Gastroesophageal sphincter (tissue), 4 donors: ENCODE measurements around the gene PACRG. TPM values are rescaled to one million over a fixed set of nuclear protein-coding genes. Genes with fewer than 3 reads are reported as not detected.

Source experiments
- ATAC-seq: fragments of 150-250 bp; one replicate; pipeline ENCODE4 v1.9.1; 2016; ENCODE audit warnings: mild to moderate bottlenecking, moderate library complexity
- H3K27ac ChIP-seq, 4 donors: fragments of 200-600 bp; sonication (generic) in 3 of 4; 1 replicate in 3 of 4; 2 replicates in 1 of 4; pipeline ENCODE4 v1.5.1; 2016 to 2019
- H3K27me3 ChIP-seq: fragments of 200-600 bp; sonication (generic); one replicate; pipeline ENCODE4 v1.5.1; 2019
- H3K36me3 ChIP-seq, 2 donors: fragments of 200-600 bp; sonication (generic); one replicate each; pipeline ENCODE4 v1.5.1; 2019; ENCODE audit warnings: control low read depth in 1 of 2
- H3K4me1 ChIP-seq, 3 donors: fragments of 200-600 bp; sonication (generic); 1 replicate in 2 of 3; 2 replicates in 1 of 3; pipeline ENCODE4 v1.5.1; 2016 to 2019; ENCODE audit warnings: control low read depth in 2 of 3
- H3K4me3 ChIP-seq, 2 donors: fragments of 200-600 bp; sonication (generic); one replicate each; pipeline ENCODE4 v1.5.1; 2019; ENCODE audit warnings: mild to moderate bottlenecking in 1 of 2, moderate library complexity in 1 of 2
- H3K9me3 ChIP-seq, 3 donors: fragments of 200-600 bp; sonication (generic); one replicate each; pipeline ENCODE4 v1.5.1; 2017 to 2019; ENCODE audit warnings: control low read depth in 2 of 3
- EP300 ChIP-seq: sonication (generic); formaldehyde crosslinking; IDR thresholded peaks from one replicate; pipeline ENCODE4 v1.6.1; 2017; ENCODE audit warnings: antibody characterized with exemption, mild to moderate bottlenecking
- POLR2A ChIP-seq, 2 donors: fragments of 450-650 bp; IDR thresholded peaks; one replicate each; pipeline ENCODE4 v1.6.1; 2017; ENCODE audit warnings: antibody characterized with exemption in 2 of 2, mild to moderate bottlenecking in 2 of 2, moderate library complexity in 1 of 2
- POLR2AphosphoS5 ChIP-seq: sonication (generic); formaldehyde crosslinking; IDR thresholded peaks from one replicate; pipeline ENCODE4 v1.6.1; 2017; ENCODE audit warnings: antibody characterized with exemption
- WGBS, 2 donors: methylation state at CpG; one replicate each; pipeline ENCODE4 v1.1.5; 2018; ENCODE audit warnings: low coverage in 1 of 2; 5-methylcytosine and 5-hydroxymethylcytosine counted together
- total RNA-seq, 4 donors: library from RNA; depleted of rRNA; stranded (reverse); fragments of >200 nt; gene quantifications; one replicate each; pipeline ENCODE4 v1.1.0, GENCODE V29; 2016
- TF ChIP-seq, protein P1 (sequence below), 4 experiments: fragments of 200-600 bp in 2 of 4; fragments of 450-650 bp in 2 of 4; sonication (generic) in 1 of 4; IDR thresholded peaks; one replicate each; pipeline ENCODE4 v1.5.1; 2017 to 2019; ENCODE audit warnings: antibody characterized with exemption in 4 of 4, mild to moderate bottlenecking in 2 of 4, moderate library complexity in 2 of 4

PACRG gene
- total RNA-seq, 4 donors from 2014 or later, result 1.0 to 7.0 TPM; not detected in 2

DNA sequence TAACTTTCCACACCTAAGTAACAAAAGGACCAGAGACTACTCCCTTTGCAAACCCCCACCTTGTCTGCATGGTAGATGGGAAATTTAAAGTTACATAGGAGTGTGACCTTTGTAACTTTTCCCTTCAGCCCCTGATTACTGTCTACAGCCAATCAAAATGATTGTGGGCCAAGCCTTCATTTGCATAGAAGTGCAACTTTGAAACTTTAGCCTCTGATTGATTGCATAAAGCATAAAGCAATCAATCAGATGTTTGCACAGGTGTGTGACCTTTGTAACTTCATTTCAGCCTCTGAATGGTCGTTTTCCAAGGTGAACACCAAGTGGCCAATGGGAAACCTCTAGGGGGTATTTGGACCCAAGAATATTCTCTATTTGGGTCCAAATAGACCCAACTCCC is 46.3 kb upstream of the PACRG start:
- Histone ChIP-seq H3K9me3 (no peaks in the 10 kb centered on the region), H3K4me1 (peaks cover 2 to 8% (median 4%) of the 10 kb centered on the region in 3 donors), H3K4me3 (no peak overlapping the region), H3K27me3 (no peaks in the 10 kb centered on the region), H3K36me3 (no peaks in the 10 kb centered on the region), H3K27ac (no peak overlapping the region)
- TF ChIP-seq EP300, result no peak
- no peak for TF ChIP-seq POLR2AphosphoS5
- no peak for TF ChIP-seq POLR2A (IDR thresholded peaks at IDR 0.05)
- TF ChIP-seq, protein P1, sequence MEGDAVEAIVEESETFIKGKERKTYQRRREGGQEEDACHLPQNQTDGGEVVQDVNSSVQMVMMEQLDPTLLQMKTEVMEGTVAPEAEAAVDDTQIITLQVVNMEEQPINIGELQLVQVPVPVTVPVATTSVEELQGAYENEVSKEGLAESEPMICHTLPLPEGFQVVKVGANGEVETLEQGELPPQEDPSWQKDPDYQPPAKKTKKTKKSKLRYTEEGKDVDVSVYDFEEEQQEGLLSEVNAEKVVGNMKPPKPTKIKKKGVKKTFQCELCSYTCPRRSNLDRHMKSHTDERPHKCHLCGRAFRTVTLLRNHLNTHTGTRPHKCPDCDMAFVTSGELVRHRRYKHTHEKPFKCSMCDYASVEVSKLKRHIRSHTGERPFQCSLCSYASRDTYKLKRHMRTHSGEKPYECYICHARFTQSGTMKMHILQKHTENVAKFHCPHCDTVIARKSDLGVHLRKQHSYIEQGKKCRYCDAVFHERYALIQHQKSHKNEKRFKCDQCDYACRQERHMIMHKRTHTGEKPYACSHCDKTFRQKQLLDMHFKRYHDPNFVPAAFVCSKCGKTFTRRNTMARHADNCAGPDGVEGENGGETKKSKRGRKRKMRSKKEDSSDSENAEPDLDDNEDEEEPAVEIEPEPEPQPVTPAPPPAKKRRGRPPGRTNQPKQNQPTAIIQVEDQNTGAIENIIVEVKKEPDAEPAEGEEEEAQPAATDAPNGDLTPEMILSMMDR (IDR thresholded peaks at IDR 0.05), result no peak
- no peak for ATAC-seq
- WGBS, 2 donors, result 100% methylated on average over 1 of the region's 1 CpG

DNA sequence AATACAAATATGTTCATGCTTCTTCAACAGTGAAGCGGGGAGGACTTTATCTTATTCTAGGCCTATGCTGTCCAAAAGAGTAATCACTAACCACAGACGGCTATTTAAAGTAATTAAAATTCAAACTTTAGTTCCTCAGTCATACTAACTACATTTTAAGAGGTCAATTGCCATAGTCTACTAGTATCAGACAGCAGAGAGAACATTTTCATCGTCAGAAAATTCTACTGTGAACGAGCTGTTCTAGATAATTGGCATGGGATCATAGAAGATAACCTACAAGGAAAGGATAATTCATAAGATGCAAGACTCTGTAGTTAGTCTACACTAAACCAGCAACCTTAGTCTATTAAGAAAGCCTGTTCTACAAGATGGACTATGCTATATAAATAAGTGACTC is 44.6 kb upstream of the PACRG start:
- H3K4me1 ChIP-seq, result peaks cover 2 to 8% (median 4%) of the 10 kb centered on the region in 3 donors
- WGBS, 2 donors, result 54 to 55% methylated on average over 4 of the region's 4 CpGs
- H3K27ac ChIP-seq, result no peak overlapping the region
- no peaks in the 10 kb centered on the region for H3K9me3 ChIP-seq
- no peaks in the 10 kb centered on the region for H3K27me3 ChIP-seq
- TF ChIP-seq POLR2A (IDR thresholded peaks at IDR 0.05), result no peak
- TF ChIP-seq EP300, result no peak
- no peak for TF ChIP-seq POLR2AphosphoS5
- no peaks in the 10 kb centered on the region for H3K36me3 ChIP-seq
- ATAC-seq, result no peak
- H3K4me3 ChIP-seq, result no peak overlapping the region

DNA sequence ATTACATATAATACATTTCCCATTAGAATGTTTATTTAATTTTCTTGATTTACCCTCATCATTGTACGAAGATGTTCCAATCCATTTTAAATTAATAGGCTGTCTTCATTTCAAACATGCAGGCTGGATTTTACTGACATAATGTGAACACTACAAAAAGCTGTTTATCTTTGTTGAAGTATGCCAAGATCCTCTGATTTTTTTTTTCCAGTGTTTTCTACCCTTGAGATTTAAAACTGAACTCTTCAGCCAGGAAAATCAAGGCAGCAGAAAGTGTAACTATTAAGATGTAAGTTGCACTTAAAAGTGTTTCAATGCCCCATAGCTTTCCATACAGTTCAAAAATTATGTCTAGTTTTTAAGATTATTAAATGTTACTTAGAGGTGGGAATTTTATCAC is 43.7 kb upstream of the PACRG start:
- Histone ChIP-seq H3K27ac (no peak overlapping the region), H3K4me1 (peaks cover 2 to 8% (median 4%) of the 10 kb centered on the region in 3 donors), H3K9me3 (no peaks in the 10 kb centered on the region), H3K4me3 (no peak overlapping the region), H3K27me3 (no peaks in the 10 kb centered on the region), H3K36me3 (no peaks in the 10 kb centered on the region)
- 23 to 31% methylated on average over 1 of the region's 1 CpG for WGBS, 2 donors
- ATAC-seq, result no peak
- TF ChIP-seq, protein P1 (IDR thresholded peaks at IDR 0.05), result no peak
- TF ChIP-seq POLR2A (IDR thresholded peaks at IDR 0.05) (no peak), POLR2AphosphoS5 (no peak)

DNA sequence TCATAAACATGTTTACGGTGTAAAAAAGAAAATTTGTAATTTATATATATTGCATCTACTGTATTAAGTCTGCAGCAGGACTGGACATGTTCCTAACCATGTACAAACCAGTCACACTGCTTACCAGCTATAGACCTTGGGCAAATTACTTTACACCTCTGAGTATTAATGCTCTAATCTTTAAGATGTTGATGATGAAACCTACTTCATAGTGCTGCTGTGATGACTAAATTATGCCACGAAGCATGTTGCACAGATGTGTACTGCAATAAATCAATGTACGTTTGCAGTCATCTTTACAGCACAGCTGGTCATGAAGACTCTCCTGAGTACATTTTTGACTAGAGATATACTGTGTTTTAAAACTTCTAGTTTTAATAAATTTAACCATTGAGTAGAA is 42.8 kb upstream of the PACRG start:
- Histone ChIP-seq H3K27me3 (no peaks in the 10 kb centered on the region), H3K4me1 (peaks cover 2 to 8% (median 4%) of the 10 kb centered on the region in 3 donors), H3K9me3 (no peaks in the 10 kb centered on the region), H3K4me3 (no peak overlapping the region), H3K27ac (no peak overlapping the region), H3K36me3 (no peaks in the 10 kb centered on the region)
- WGBS, 2 donors, result 92 to 95% methylated on average over 3 of the region's 3 CpGs
- TF ChIP-seq, protein P1 (IDR thresholded peaks at IDR 0.05), result no peak
- no peak for TF ChIP-seq EP300
- TF ChIP-seq POLR2AphosphoS5, result no peak
- no peak for TF ChIP-seq POLR2A (IDR thresholded peaks at IDR 0.05)
- no peak for ATAC-seq

DNA sequence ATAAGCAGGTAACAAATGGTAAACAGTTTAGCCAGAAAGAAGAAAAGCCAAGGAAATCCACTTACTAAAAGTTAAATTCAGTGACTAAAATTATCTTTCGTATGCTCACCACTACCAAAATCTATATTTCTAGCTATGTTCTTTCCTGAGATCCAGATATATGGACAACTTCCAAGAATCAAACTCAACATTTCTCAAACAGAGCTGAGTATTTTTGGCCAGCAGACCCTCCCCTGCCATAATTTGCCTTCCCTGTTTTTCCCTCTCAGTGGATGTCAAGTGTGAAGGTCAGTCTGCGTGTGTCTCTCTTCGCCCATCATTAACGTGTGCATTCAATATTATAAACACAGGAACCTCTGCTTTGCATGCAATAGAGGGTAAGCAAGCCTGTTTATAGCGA is 42.2 kb upstream of the PACRG start:
- no peak overlapping the region for H3K4me3 ChIP-seq
- no peak overlapping the region for H3K27ac ChIP-seq
- no peaks in the 10 kb centered on the region for H3K9me3 ChIP-seq
- no peak for ATAC-seq
- TF ChIP-seq, protein P1 (IDR thresholded peaks at IDR 0.05), result no peak
- TF ChIP-seq POLR2AphosphoS5, result no peak
- no peaks in the 10 kb centered on the region for H3K36me3 ChIP-seq
- peaks cover 2 to 8% (median 4%) of the 10 kb centered on the region in 3 donors for H3K4me1 ChIP-seq
- no peaks in the 10 kb centered on the region for H3K27me3 ChIP-seq
- 71 to 80% methylated on average over 1 to 5 of the region's 5 CpGs for WGBS, 2 donors
